Spleen (tissue), 11 donors: Measurements from ENCODE around the gene EHMT1. TPM values are rescaled to one million over a fixed set of nuclear protein-coding genes. Genes with fewer than 3 reads are reported as not detected.

ENCODE experiments used
- DNase-seq: peaks from one replicate; pipeline ENCODE4 v3.0.0-alpha.2; 2020
- H3K27ac ChIP-seq, 8 donors: fragments of 200-600 bp; sonication (generic) in 7 of 8; 1 replicate in 4 of 8; 2 replicates in 4 of 8; pipeline versions ENCODE4 v1.5.0 to v1.8.0; 2016 to 2021; ENCODE audit warnings: inconsistent platforms in 4 of 8, mild to moderate bottlenecking in 4 of 8, moderate library complexity in 1 of 8
- H3K27me3 ChIP-seq, 7 donors: fragments of 200-600 bp; sonication (generic) in 6 of 7; replicated peaks in 1 of 7; 1 replicate in 4 of 7; 2 replicates in 3 of 7; pipeline versions ENCODE4 v1.5.0 to v1.8.0; 2016 to 2021; ENCODE audit warnings: inconsistent platforms in 3 of 7, mild to moderate bottlenecking in 1 of 7
- H3K36me3 ChIP-seq, 6 donors: fragments of 200-600 bp; sonication (generic) in 5 of 6; 1 replicate in 4 of 6; 2 replicates in 2 of 6; pipeline versions ENCODE4 v1.5.0 to v1.8.0; 2016 to 2021; ENCODE audit warnings: inconsistent platforms in 2 of 6
- H3K4me1 ChIP-seq, 6 donors: fragments of 200-600 bp; sonication (generic) in 5 of 6; 1 replicate in 3 of 6; 2 replicates in 3 of 6; pipeline versions ENCODE4 v1.5.0 to v1.8.0; 2016 to 2021; ENCODE audit warnings: inconsistent platforms in 3 of 6
- H3K4me3 ChIP-seq, 8 donors: fragments of 200-600 bp; sonication (generic) in 7 of 8; 1 replicate in 4 of 8; 2 replicates in 4 of 8; pipeline versions ENCODE4 v1.5.0 to v1.8.0; 2016 to 2021; ENCODE audit warnings: inconsistent platforms in 4 of 8, mild to moderate bottlenecking in 4 of 8, moderate library complexity in 2 of 8
- H3K9me3 ChIP-seq, 8 donors: fragments of 200-600 bp; sonication (generic) in 7 of 8; 1 replicate in 4 of 8; 2 replicates in 4 of 8; pipeline versions ENCODE4 v1.5.0 to v1.8.0; 2016 to 2021; ENCODE audit warnings: inconsistent platforms in 4 of 8
- POLR2A ChIP-seq, 3 donors: fragments of 450-650 bp; IDR thresholded peaks; one replicate each; pipeline ENCODE4 v1.5.1; 2017; ENCODE audit warnings: antibody characterized with exemption in 3 of 3, mild to moderate bottlenecking in 1 of 3
- POLR2AphosphoS5 ChIP-seq, 3 donors: sonication (generic); formaldehyde crosslinking; IDR thresholded peaks; one replicate each; pipeline ENCODE4 v1.5.1; 2017; ENCODE audit warnings: antibody characterized with exemption in 3 of 3
- WGBS, 5 donors: extraction: QIAGEN DNeasy Blood & Tissue Kit in 3 of 5; methylation state at CpG; one replicate each; pipeline versions ENCODE4 v1.1.5 to v1.1.7; 2013 to 2018; 5-methylcytosine and 5-hydroxymethylcytosine counted together
- intact Hi-C: fragments of 100-400 bp; cut with DNase I; formaldehyde crosslinking; loops from one replicate; pipeline ENCODE4 v1.15.0; 2023; ENCODE audit warnings: low total_unique reads
- polyA plus RNA-seq, 3 donors: library from polyadenylated mRNA; stranded (reverse); fragments of 200-250 nt; gene quantifications; one replicate each; pipeline ENCODE4 v1.2.1, GENCODE V29; 2013
- total RNA-seq, 7 donors: library from RNA; depleted of rRNA in 3 of 7; stranded (reverse); fragments of >200 nt in 3 of 7; fragmentation: NEBNext Ultra II Directional in 4 of 7; extraction: Animal tissue kit (Norgen Biotek cat#: 25700) in 4 of 7; gene quantifications; one replicate each; pipeline versions ENCODE4 v1.1.0 to v1.2.1, GENCODE V29; 2016 to 2021
- TF ChIP-seq, protein P1 (sequence below), 11 experiments: fragments of 200-600 bp in 7 of 11; fragments of 450-650 bp in 4 of 11; sonication (generic) in 4 of 11; IDR thresholded peaks in 8 of 11; conservative IDR thresholded peaks in 3 of 11; 1 replicate in 7 of 11; 2 replicates in 4 of 11; pipeline versions ENCODE4 v1.4.0 to v1.8.0; 2016 to 2021; ENCODE audit warnings: antibody characterized with exemption in 11 of 11, inconsistent platforms in 4 of 11, mild to moderate bottlenecking in 1 of 11
- donor health status: healthy with polysubstance abuse.
- donor health status: DM: no; HTN: no; CAD: no; lungs with moderate emphysema.
- donor health status: DM: no; HTN: no; CAD: no.
- donor health status: Bipolar disorder and iron deficiency.
- donor health status: healthy.
- donor health status: DM: no; HTN: no; CAD: no.
- donor health status: DM: yes; HTN: yes; CAD: no.

Gene EHMT1
- total and polyA plus RNA-seq, 10 donors = 35.5 to 163 (median 122) TPM

GRCh38 chr9:137785704-137786161, 166.9 kb downstream of the EHMT1 start:
- no peak overlapping the region for H3K27ac ChIP-seq
- intact Hi-C loops = no loop called here
- H3K4me3 ChIP-seq = no peak overlapping the region
- DNase-seq = peak; percentile 39
- peak in 2 of 3 donors; percentile 4 to 37 for TF ChIP-seq POLR2AphosphoS5 (IDR thresholded peaks at IDR 0.05)
- TF ChIP-seq POLR2A (IDR thresholded peaks at IDR 0.05) = no peak
- H3K36me3 ChIP-seq = peaks cover 2 to 96% (median 78%) of the 10 kb centered on the region in 6 donors
- no peaks in the 10 kb centered on the region for H3K27me3 ChIP-seq
- H3K4me1 ChIP-seq = peaks cover 0 to 14% (median 0%) of the 10 kb centered on the region in 6 donors
- no peaks in the 10 kb centered on the region for H3K9me3 ChIP-seq
- whole genome bisulfite sequencing, 5 donors = 76 to 91% (median 83%) methylated on average over 16 of the region's 16 CpGs

DNA sequence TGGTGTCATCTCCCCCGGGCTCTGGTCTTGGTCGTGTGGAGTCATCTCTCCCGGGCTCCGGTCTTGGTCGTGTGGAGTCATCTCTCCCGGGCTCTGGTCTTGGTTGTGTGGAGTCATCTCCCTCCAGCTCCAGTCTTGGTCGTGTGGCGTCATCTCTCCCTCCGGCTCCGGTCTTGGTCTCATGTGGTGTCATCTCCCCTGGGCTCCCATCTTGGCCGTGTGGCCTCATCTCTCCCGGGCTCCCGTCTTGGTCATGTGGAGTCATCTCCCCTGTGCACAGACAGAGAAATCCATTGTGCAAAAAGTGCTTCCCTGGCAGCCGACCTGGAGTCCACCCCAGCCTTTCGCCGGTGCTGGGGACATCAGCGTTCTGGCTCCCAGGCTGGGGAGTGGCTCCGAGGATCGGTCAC, 167.7 kb downstream of the EHMT1 start:
- Histone ChIP-seq H3K36me3 (peaks cover 2 to 100% (median 83%) of the 10 kb centered on the region in 6 donors), H3K4me1 (peaks cover 0 to 14% (median 0%) of the 10 kb centered on the region in 6 donors), H3K27ac (no peak overlapping the region), H3K9me3 (no peaks in the 10 kb centered on the region), H3K4me3 (no peak overlapping the region), H3K27me3 (no peaks in the 10 kb centered on the region)
- TF ChIP-seq POLR2A (IDR thresholded peaks at IDR 0.05) (no peak), POLR2AphosphoS5 (IDR thresholded peaks at IDR 0.05) (no peak)
- TF ChIP-seq, protein P1, sequence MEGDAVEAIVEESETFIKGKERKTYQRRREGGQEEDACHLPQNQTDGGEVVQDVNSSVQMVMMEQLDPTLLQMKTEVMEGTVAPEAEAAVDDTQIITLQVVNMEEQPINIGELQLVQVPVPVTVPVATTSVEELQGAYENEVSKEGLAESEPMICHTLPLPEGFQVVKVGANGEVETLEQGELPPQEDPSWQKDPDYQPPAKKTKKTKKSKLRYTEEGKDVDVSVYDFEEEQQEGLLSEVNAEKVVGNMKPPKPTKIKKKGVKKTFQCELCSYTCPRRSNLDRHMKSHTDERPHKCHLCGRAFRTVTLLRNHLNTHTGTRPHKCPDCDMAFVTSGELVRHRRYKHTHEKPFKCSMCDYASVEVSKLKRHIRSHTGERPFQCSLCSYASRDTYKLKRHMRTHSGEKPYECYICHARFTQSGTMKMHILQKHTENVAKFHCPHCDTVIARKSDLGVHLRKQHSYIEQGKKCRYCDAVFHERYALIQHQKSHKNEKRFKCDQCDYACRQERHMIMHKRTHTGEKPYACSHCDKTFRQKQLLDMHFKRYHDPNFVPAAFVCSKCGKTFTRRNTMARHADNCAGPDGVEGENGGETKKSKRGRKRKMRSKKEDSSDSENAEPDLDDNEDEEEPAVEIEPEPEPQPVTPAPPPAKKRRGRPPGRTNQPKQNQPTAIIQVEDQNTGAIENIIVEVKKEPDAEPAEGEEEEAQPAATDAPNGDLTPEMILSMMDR (IDR thresholded peaks at IDR 0.05 in 8 of 11, conservative IDR thresholded peaks at IDR 0.05 in 3 of 11) = no peak
- intact Hi-C loops = no loop called here
- WGBS, 5 donors = 92 to 98% (median 94%) methylated on average over 15 to 19 of the region's 19 CpGs
- DNase-seq = no peak

DNA sequence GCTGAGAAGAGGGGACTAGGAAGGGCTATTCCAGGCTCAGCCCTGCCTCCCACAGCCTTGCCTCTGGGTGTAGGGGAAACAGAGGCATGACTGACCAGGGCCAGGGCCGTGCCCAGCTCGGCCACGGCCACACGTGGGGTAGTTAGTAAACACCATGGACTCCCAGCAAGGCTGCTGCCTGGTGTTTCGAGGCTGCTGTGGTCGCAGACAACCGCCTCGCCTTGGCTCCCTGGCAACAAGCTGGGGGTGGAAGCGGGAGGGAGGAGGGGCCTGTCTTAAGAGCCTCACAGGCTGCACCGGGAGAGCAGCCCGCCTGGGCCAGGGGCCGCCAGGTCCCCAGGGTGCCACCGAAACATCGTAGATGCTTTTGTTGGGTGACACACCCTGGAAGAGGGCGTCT, 168.6 kb downstream of the EHMT1 start:
- WGBS, 5 donors = 85 to 98% (median 93%) methylated on average over 6 to 15 of the region's 15 CpGs
- TF ChIP-seq POLR2A (IDR thresholded peaks at IDR 0.05) = no peak
- TF ChIP-seq POLR2AphosphoS5 (IDR thresholded peaks at IDR 0.05) = no peak
- TF ChIP-seq, protein P1 (IDR thresholded peaks at IDR 0.05 in 8 of 11, conservative IDR thresholded peaks at IDR 0.05 in 3 of 11) = no peak
- H3K4me1 ChIP-seq = peaks cover 0 to 14% (median 0%) of the 10 kb centered on the region in 6 donors
- no peaks in the 10 kb centered on the region for H3K9me3 ChIP-seq
- no peak overlapping the region for H3K4me3 ChIP-seq
- H3K27me3 ChIP-seq = no peaks in the 10 kb centered on the region
- no peak for DNase-seq
- H3K27ac ChIP-seq = no peak overlapping the region
- intact Hi-C loops = no loop called here
- H3K36me3 ChIP-seq = peaks cover 0 to 100% (median 83%) of the 10 kb centered on the region in 6 donors

DNA sequence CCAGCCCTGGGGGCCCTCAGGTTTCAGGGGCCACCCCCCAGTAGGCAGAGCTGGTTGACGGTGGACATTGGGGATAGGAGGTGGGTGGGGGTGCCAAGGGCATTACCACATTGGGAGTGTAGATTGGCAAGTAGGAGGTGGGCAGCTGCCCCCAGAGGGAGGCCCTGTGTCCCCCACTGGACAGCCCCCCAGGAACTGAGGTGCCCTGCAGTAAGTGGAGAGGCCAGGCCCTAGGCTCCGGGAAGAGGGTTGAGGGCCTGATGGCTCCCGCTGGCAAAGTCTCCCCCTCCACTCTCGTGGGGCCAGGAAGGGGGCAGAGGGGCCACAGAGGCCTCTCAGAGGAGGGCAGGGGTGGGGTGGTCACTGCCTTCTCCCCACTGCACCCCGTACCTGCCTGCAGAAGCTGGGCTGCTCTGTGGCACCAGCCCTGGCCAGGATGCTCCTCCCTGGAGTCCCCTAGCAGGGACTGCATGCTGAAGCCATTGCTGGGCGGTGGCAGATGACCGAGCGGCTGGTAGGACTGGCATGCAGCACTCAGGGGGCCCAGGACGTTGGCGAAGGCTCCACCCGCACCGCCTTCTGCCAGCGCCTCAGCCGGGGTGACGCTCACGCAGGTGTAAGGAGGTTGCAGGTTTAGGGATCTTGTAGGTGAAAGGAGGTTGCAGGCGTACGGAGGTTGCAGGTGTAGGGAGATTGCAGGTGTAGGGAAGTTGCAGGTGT, 169.1 kb downstream of the EHMT1 start:
- Histone ChIP-seq H3K4me1 (peaks cover 0 to 14% (median 0%) of the 10 kb centered on the region in 6 donors), H3K27ac (peak overlapping the region in 2 of 8 donors; percentile 55 to 68), H3K4me3 (no peak overlapping the region), H3K9me3 (no peaks in the 10 kb centered on the region), H3K27me3 (no peaks in the 10 kb centered on the region), H3K36me3 (peaks cover 0 to 100% (median 83%) of the 10 kb centered on the region in 6 donors)
- intact Hi-C loops = no loop called here
- WGBS, 5 donors = 86 to 96% (median 92%) methylated on average over 11 to 18 of the region's 18 CpGs
- TF ChIP-seq POLR2A (IDR thresholded peaks at IDR 0.05) = no peak
- peak in 1 of 3 donors; percentile 19 for TF ChIP-seq POLR2AphosphoS5 (IDR thresholded peaks at IDR 0.05)
- TF ChIP-seq, protein P1 (IDR thresholded peaks at IDR 0.05 in 8 of 11, conservative IDR thresholded peaks at IDR 0.05 in 3 of 11) = no peak
- DNase-seq = no peak
